Fibroblast of mammary gland (primary cell): ENCODE measurements around the gene CATSPERB.
"Not testable (repeated sequence)": the region's sequence is repeated elsewhere in the genome, so short reads cannot be mapped to it uniquely, and the experiment has no call there.

Source experiments
- DNase-seq: peaks from one replicate; pipeline ENCODE4 v3.0.0-alpha.2; 2010; ENCODE audit warnings: low read depth
- H3K4me3 ChIP-seq: 2 replicates; pipeline ENCODE4 v1.5.1; 2011; ENCODE audit warnings: low read depth, mild to moderate bottlenecking, low read length, moderate library complexity; ENCODE audit not compliant: control insufficient read depth
- CTCF ChIP-seq: conservative IDR thresholded peaks from 2 replicates; pipeline ENCODE4 v1.5.1; 2011; ENCODE audit warnings: low read depth, low read length, inconsistent platforms; ENCODE audit not compliant: control insufficient read depth, insufficient read depth

Gene CATSPERB

GRCh38 chr14:91575469-91576208 is 156.2 kb downstream of the CATSPERB start:
- no peak overlapping the region for H3K4me3 ChIP-seq
- TF ChIP-seq CTCF = no peak
- no peak for DNase-seq

GRCh38 chr14:91573894-91574837 is 157.7 kb downstream of the CATSPERB start:
- peak; percentile 71 for DNase-seq
- no peak for TF ChIP-seq CTCF
- H3K4me3 ChIP-seq = peak overlapping the region; percentile 47

- TF ChIP-seq CTCF = no peak
- no peak for DNase-seq
- no peak overlapping the region for H3K4me3 ChIP-seq
These were observed 158.4 kb downstream of the CATSPERB start for GRCh38 chr14:91573528-91573893.

- TF ChIP-seq CTCF = no peak
- H3K4me3 ChIP-seq = no peak overlapping the region
- no peak for DNase-seq
These were observed 161.9 kb downstream of the CATSPERB start for GRCh38 chr14:91570021-91570420.

- no peak for DNase-seq
- no peak overlapping the region for H3K4me3 ChIP-seq
- no peak for TF ChIP-seq CTCF
These were observed 162.6 kb downstream of the CATSPERB start for GRCh38 chr14:91569301-91569700.

GRCh38 chr14:91568626-91569025 is 163.3 kb downstream of the CATSPERB start:
- no peak overlapping the region for H3K4me3 ChIP-seq
- DNase-seq = no peak
- TF ChIP-seq CTCF = no peak

GRCh38 chr14:91567827-91568226 is 164.1 kb downstream of the CATSPERB start:
- H3K4me3 ChIP-seq, DNase-seq: not testable (repeated sequence)
